ENCODE data around the gene CLINT1. TPM values are rescaled to one million over a fixed set of nuclear protein-coding genes. Genes with fewer than 3 reads are reported as not detected.

The CLINT1 gene
- total RNA-seq, 1 experiment from 2014 or later = 79.6 TPM

DNA sequence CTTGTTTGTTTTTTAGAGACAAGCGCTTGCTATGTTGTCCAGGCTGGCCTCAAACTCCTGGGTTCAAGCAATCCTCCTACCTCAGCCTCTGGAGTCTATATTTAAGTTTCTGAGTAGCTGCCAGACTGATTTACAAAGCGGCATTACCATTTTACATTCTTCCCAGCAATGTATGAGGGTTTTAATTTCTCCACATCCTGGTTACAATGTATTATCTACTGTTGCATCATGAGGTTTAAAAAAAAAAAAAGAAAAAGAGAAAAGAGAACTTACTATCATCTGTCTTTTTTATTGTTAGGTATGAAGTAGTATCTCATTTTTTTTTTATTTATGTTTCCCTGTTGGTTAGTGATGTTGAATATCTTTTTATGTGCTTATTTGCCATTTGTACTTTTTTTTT lies 18.9 kb upstream of the CLINT1 start:
- Mint-ChIP-seq H3K9me3 (peaks cover 12% of the 10 kb centered on the region), H3K27me3 (ENCODE audit: low read depth) (peaks cover 41% of the 10 kb centered on the region), H3K36me3 (peaks cover 11% of the 10 kb centered on the region), H3K27ac (no peak overlapping the region), H3K4me3 (no peak overlapping the region), H3K4me1 (peaks cover 23% of the 10 kb centered on the region)
- ChIA-PET POLR2A (no interaction called here), CTCF (interaction anchor here (0.6 to 0.7 kb wide), 2 partner anchors 71 to 799 kb away, joined by 3 to 4 read pairs; no protein-coding TSS in a partner anchor)
- DNase-seq (ENCODE audit: low spot score) (no peak), ATAC-seq (no peak)
- no peak for TF ChIP-seq GTF2I (CRISPR knock-in tag; conservative IDR thresholded peaks at IDR 0.05)
- TF ChIP-seq, protein P1, sequence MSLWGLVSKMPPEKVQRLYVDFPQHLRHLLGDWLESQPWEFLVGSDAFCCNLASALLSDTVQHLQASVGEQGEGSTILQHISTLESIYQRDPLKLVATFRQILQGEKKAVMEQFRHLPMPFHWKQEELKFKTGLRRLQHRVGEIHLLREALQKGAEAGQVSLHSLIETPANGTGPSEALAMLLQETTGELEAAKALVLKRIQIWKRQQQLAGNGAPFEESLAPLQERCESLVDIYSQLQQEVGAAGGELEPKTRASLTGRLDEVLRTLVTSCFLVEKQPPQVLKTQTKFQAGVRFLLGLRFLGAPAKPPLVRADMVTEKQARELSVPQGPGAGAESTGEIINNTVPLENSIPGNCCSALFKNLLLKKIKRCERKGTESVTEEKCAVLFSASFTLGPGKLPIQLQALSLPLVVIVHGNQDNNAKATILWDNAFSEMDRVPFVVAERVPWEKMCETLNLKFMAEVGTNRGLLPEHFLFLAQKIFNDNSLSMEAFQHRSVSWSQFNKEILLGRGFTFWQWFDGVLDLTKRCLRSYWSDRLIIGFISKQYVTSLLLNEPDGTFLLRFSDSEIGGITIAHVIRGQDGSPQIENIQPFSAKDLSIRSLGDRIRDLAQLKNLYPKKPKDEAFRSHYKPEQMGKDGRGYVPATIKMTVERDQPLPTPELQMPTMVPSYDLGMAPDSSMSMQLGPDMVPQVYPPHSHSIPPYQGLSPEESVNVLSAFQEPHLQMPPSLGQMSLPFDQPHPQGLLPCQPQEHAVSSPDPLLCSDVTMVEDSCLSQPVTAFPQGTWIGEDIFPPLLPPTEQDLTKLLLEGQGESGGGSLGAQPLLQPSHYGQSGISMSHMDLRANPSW (CRISPR knock-in tag; conservative IDR thresholded peaks at IDR 0.05; ENCODE audit: low read depth) = no peak
- no peak for TF ChIP-seq ZSCAN18 (CRISPR knock-in tag; IDR thresholded peaks at IDR 0.05)
- no peak for TF ChIP-seq ZNF121 (CRISPR knock-in tag; IDR thresholded peaks at IDR 0.05)
- TF ChIP-seq FOXP1 (CRISPR knock-in tag; IDR thresholded peaks at IDR 0.05; ENCODE audit: borderline replicate concordance) = no peak
- no peak for TF ChIP-seq CTCF (IDR thresholded peaks at IDR 0.05)
- no peak for TF ChIP-seq ZNF317 (CRISPR knock-in tag; IDR thresholded peaks at IDR 0.05; ENCODE audit: borderline replicate concordance, low read depth)
- TF ChIP-seq, protein P2, sequence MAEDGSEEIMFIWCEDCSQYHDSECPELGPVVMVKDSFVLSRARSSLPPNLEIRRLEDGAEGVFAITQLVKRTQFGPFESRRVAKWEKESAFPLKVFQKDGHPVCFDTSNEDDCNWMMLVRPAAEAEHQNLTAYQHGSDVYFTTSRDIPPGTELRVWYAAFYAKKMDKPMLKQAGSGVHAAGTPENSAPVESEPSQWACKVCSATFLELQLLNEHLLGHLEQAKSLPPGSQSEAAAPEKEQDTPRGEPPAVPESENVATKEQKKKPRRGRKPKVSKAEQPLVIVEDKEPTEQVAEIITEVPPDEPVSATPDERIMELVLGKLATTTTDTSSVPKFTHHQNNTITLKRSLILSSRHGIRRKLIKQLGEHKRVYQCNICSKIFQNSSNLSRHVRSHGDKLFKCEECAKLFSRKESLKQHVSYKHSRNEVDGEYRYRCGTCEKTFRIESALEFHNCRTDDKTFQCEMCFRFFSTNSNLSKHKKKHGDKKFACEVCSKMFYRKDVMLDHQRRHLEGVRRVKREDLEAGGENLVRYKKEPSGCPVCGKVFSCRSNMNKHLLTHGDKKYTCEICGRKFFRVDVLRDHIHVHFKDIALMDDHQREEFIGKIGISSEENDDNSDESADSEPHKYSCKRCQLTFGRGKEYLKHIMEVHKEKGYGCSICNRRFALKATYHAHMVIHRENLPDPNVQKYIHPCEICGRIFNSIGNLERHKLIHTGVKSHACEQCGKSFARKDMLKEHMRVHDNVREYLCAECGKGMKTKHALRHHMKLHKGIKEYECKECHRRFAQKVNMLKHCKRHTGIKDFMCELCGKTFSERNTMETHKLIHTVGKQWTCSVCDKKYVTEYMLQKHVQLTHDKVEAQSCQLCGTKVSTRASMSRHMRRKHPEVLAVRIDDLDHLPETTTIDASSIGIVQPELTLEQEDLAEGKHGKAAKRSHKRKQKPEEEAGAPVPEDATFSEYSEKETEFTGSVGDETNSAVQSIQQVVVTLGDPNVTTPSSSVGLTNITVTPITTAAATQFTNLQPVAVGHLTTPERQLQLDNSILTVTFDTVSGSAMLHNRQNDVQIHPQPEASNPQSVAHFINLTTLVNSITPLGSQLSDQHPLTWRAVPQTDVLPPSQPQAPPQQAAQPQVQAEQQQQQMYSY (CRISPR knock-in tag; IDR thresholded peaks at IDR 0.05) = no peak
- TF ChIP-seq, protein P3, sequence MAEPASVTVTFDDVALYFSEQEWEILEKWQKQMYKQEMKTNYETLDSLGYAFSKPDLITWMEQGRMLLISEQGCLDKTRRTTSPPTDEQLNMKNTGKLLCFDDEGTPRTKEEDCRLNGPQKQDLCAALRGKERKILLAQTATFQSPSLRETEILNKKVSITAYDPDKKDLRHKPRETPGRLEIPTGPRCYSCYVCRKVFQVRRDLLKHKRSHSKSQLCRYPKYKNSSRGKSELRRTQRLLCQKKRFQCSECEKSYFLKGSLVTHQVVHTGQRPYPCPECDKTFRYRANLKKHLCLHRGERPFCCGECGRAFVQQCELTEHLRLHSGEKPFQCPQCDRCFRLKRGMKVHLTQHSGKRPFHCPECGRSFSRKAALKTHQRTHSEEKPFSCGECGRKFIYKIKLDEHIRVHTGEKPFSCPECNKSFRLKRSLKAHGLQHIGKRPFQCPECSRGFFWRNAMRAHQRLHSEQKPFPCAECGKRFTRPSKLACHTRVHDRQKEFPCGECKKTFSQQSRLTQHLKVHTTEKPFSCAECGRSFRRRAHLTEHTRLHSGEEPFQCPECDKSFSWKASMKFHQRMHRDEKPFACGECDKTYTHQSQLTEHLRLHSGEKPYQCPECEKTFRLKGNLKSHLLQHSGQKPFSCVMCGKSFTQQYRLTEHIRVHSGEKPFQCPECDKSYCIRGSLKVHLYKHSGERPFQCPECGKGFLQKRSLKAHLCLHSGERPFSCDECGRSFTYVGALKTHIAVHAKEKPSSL (CRISPR knock-in tag; conservative IDR thresholded peaks at IDR 0.05) = no peak
- TF ChIP-seq ERG (CRISPR knock-in tag; IDR thresholded peaks at IDR 0.05) = no peak
- TF ChIP-seq ELF4 (CRISPR knock-in tag; IDR thresholded peaks at IDR 0.05; ENCODE audit: low read depth) = no peak
- TF ChIP-seq SMAD4 (CRISPR knock-in tag; IDR thresholded peaks at IDR 0.05) = no peak

All from WTC11 (cell line).